AG09309 (cell line): ENCODE data around the gene PCNX2.

Experiments used
- DNase-seq: peaks from one replicate; pipeline ENCODE4 v3.0.0-alpha.2; 2010; ENCODE audit warnings: low read depth
- H3K4me3 ChIP-seq: 2 replicates; pipeline ENCODE4 v1.5.1; 2011; ENCODE audit warnings: mild to moderate bottlenecking, low read depth, low read length, moderate library complexity; ENCODE audit not compliant: control insufficient read depth
- CTCF ChIP-seq: IDR thresholded peaks from 2 replicates; pipeline ENCODE4 v1.5.1; 2011; ENCODE audit warnings: mild to moderate bottlenecking, low read depth, low read length, inconsistent platforms; ENCODE audit not compliant: insufficient read depth, control insufficient read depth; ENCODE audit errors: missing control alignments

PCNX2 gene

DNA sequence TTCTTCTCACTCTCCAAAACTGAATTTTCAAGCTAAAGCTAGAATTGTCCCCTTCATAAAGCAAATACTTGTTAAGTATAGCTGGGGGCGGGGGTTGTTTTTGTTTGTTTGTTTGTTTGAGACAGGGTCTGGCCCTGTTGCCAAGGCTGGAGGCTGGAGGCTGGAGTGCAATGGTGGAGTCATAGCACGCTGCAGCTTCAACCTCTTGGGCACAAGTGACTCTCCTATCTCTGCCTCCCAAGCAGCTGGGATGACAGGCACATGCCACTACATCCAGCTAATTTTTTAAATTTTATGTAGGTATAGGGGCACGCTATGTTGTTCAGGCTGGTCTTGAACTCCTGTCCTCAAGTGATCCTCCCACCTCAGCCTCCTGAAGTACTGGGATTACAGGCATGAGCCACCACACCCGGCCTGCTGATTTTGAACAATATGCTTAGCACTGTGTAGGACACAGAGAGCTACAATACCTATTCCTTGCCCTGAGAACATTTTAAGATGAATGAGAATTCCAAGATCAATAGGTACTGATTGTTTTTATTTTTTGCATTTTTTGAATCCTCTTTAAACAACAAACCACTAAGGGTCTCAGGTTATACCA, 42.2 kb downstream of the PCNX2 start:
- H3K4me3 ChIP-seq, result no peak overlapping the region
- no peak for TF ChIP-seq CTCF
- DNase-seq, result no peak

DNA sequence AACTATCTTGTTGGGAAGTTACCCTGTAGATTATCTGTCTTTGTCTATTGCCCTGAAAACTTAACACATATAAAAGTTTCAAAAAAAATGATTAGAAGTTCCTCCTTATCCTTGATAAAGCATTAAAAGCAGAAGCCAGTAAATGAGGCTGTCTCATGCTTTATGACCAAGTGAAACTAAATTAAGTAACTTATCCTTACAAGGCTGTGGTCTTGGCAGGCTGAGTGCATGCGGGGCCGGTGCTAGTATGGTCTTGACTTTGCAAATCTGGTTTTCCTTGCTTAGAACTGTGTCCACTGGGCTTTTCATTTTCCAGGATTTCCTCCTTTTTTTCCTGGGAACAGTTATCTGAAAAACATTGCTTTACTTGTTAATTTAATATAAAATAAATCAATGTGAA, 43.1 kb downstream of the PCNX2 start:
- no peak for TF ChIP-seq CTCF
- no peak overlapping the region for H3K4me3 ChIP-seq
- DNase-seq, result no peak

DNA sequence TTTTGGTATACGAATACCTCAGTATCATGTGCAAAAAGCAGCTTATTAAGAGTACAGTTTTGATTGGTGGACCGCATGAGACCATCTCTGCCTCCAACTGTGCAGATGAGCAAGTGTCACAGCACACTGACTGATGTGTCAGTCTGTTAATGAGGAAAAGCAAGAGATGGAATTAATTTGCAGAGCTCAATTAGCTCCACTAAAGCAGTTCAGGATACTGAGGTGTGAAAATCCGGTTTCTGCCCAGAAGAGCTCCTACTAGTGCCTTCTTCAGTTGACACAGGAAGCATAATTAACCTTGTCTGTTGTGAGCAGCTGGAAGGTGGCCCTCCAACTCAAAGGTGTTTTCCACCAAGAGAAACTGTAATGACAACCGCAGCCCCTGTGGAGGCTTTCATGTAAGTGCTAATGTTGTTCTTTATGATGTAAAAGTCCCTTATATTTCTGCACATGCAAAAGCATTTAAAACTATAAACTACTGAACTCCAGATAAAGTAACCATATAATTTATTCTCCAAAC, 44.3 kb downstream of the PCNX2 start:
- no peak for TF ChIP-seq CTCF
- no peak for DNase-seq
- no peak overlapping the region for H3K4me3 ChIP-seq

DNA sequence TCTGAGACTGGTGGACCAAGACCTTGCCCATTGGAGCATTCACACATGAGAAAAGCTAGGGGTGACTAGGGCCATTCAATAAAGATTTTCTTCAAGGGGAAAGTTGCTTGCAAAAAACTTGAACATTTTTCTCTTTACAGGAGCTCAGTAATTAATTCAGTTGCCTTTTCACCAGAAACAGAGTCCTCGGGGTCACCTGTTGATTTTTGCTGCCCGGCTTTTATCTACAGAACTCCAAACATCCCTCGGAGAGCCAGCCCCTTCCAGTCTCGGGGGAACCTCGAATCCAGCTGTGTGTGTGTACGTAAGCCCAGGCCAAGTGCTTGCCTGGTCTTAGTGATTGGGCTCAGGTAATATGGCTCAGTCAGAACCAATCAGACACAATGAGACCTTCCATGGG, 47.5 kb downstream of the PCNX2 start:
- no peak for TF ChIP-seq CTCF
- DNase-seq, result no peak
- no peak overlapping the region for H3K4me3 ChIP-seq

GRCh38 chr1:233246965-233247364, 48.6 kb downstream of the PCNX2 start:
- TF ChIP-seq CTCF, result no peak

DNA sequence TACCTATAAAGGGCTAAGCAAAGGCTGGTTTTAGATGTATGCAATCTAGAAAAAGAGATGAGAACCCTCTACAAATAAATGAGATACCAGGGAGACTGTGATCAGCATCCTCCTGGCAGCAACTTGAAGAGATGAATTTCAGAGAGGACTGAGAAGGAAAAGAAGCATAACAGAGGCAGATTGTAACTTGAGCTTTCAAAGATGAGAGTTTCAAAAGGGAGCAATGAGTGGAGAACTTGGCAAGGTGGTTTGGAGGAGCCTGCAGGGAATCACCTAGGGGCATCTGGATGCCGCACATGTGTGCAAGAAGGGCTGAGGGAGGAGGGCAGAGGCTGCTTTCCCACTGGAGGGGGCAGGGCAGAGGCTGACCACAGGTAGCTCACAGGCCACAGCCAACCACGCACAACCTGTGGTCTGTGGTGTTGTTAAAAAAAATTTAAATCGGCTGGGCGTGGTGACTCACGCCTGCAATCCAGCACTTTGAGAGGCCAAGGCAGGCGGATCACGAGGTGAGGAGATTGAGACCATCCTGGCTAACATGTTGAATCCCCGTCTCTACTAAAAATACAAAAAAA, 50.2 kb downstream of the PCNX2 start:
- DNase-seq, result no peak
- no peak for TF ChIP-seq CTCF
- no peak overlapping the region for H3K4me3 ChIP-seq

More at GRCh38 chr1:233246965-233247364, 48.6 kb downstream of the PCNX2 start:
- DNase-seq, result no peak
- H3K4me3 ChIP-seq, result no peak overlapping the region
